Measurements from ENCODE around the gene SLC4A2. TPM values are rescaled to one million over a fixed set of nuclear protein-coding genes. Genes with fewer than 3 reads are reported as not detected.

SLC4A2 gene
- total and polyA plus RNA-seq, 7 donors, result 12.3 to 124 (median 84.6) TPM

- WGBS, 2 donors, result 8 to 36% methylated on average over 22 of the region's 22 CpGs
- TF ChIP-seq CTCF (IDR thresholded peaks at IDR 0.05), result peak in 1 of 4 experiments; percentile 24
- no peak for TF ChIP-seq EP300 (IDR thresholded peaks at IDR 0.05)
- peak overlapping the region in 1 of 4 donors; percentile 19 for H3K27ac ChIP-seq
- H3K4me3 ChIP-seq, result peak overlapping the region in 3 of 4 donors; percentile 40 to 48 (median 47)
- no peaks in the 10 kb centered on the region for H3K9me3 ChIP-seq
- H3K27me3 ChIP-seq, result no peaks in the 10 kb centered on the region
- no peak for DNase-seq
- H3K4me1 ChIP-seq, result peaks cover 0 to 26% (median 15%) of the 10 kb centered on the region in 4 donors
- intact Hi-C loops (cut with DNase I), result loop anchor here (2.0 kb wide), 1 partner anchor 177 kb away; no protein-coding TSS in a partner anchor
- H3K36me3 ChIP-seq, result peaks cover 27 to 64% (median 48%) of the 10 kb centered on the region in 4 donors
These were observed 66.1 kb downstream of the SLC4A2 start for GRCh38 chr7:151125470-151125845.

GRCh38 chr7:151125846-151126481 lies 66.6 kb downstream of the SLC4A2 start:
- peak overlapping the region in 1 of 4 donors; percentile 19 for H3K27ac ChIP-seq

More at GRCh38 chr7:151125846-151126481, 66.6 kb downstream of the SLC4A2 start:
- H3K36me3 ChIP-seq, result peaks cover 24 to 64% (median 48%) of the 10 kb centered on the region in 4 donors
- no peak for TF ChIP-seq POLR2A (IDR thresholded peaks at IDR 0.05)
- TF ChIP-seq CTCF (IDR thresholded peaks at IDR 0.05), result no peak
- no peak for TF ChIP-seq EP300 (IDR thresholded peaks at IDR 0.05)
- no peak for TF ChIP-seq POLR2AphosphoS5 (IDR thresholded peaks at IDR 0.05)
- intact Hi-C loops (cut with DNase I), result loop anchor here (2.0 kb wide), 1 partner anchor 177 kb away; no protein-coding TSS in a partner anchor
- 9 to 57% methylated on average over 58 of the region's 58 CpGs for WGBS, 2 donors
- H3K9me3 ChIP-seq, result no peaks in the 10 kb centered on the region
- peak overlapping the region in 3 of 4 donors; percentile 40 to 48 (median 47) for H3K4me3 ChIP-seq
- peaks cover 0 to 26% (median 15%) of the 10 kb centered on the region in 4 donors for H3K4me1 ChIP-seq
- no peaks in the 10 kb centered on the region for H3K27me3 ChIP-seq
- no peak for DNase-seq

Other genes with a start within 250 kb of the SLC4A2 start
- 1 to 10 TPM in 1 of 4 donors, not detected in 3; 1.4 TPM for gene AOC1, start 207.1 kb upstream of the SLC4A2 start, total RNA-seq
- 100 to 1,000 TPM in 1 of 3 donors, 10 to 100 TPM in 2; 30.6 to 155 (median 64.0) TPM for gene AOC1, start 207.1 kb upstream of the SLC4A2 start, polyA plus RNA-seq
- gene KCNH2, start 81.3 kb upstream of the SLC4A2 start, total RNA-seq, result 100 to 1,000 TPM in 1 of 4 donors, 10 to 100 TPM in 3; 40.6 to 107 (median 85.2) TPM
- gene KCNH2, start 81.3 kb upstream of the SLC4A2 start, polyA plus RNA-seq, result 1 to 10 TPM in 2 of 3 donors, under 1 TPM in 1; 0.46 to 7.3 (median 1.2) TPM
- gene NOS3, start 68.6 kb upstream of the SLC4A2 start, total RNA-seq, result 1 to 10 TPM; 1.3 to 7.2 (median 2.9) TPM
- gene NOS3, start 68.6 kb upstream of the SLC4A2 start, polyA plus RNA-seq, result 1 to 10 TPM in 2 of 3 donors, under 1 TPM in 1; 0.23 to 6.1 (median 1.2) TPM
- not detected for gene ATG9B, start 35.1 kb upstream of the SLC4A2 start, total RNA-seq
- gene ATG9B, start 35.1 kb upstream of the SLC4A2 start, polyA plus RNA-seq, result 1 to 10 TPM in 2 of 3 donors, not detected in 1; 1.2 to 1.6 TPM
- 10 to 100 TPM in 3 of 4 donors, 1 to 10 TPM in 1; 9.7 to 20.8 (median 19.5) TPM for gene ABCB8, start 31.1 kb upstream of the SLC4A2 start, total RNA-seq
- 10 to 100 TPM in 1 of 3 donors, 1 to 10 TPM in 2; 3.0 to 32.8 (median 5.3) TPM for gene ABCB8, start 31.1 kb upstream of the SLC4A2 start, polyA plus RNA-seq
- gene ASIC3, start 11.1 kb upstream of the SLC4A2 start, total RNA-seq, result 1 to 10 TPM; 1.8 to 8.6 (median 4.5) TPM
- gene ASIC3, start 11.1 kb upstream of the SLC4A2 start, polyA plus RNA-seq, result 1 to 10 TPM in 2 of 3 donors, under 1 TPM in 1; 0.46 to 3.1 (median 3.0) TPM
- gene CDK5, start 1.7 kb upstream of the SLC4A2 start, total RNA-seq, result 1 to 10 TPM; 6.9 to 8.3 (median 7.7) TPM
- 10 to 100 TPM in 1 of 3 donors, 1 to 10 TPM in 2; 6.0 to 10.6 (median 9.8) TPM for gene CDK5, start 1.7 kb upstream of the SLC4A2 start, polyA plus RNA-seq
- 10 to 100 TPM; 61.5 to 80.0 (median 69.9) TPM for gene FASTK, start 21.2 kb downstream of the SLC4A2 start, total RNA-seq
- gene FASTK, start 21.2 kb downstream of the SLC4A2 start, polyA plus RNA-seq, result 100 to 1,000 TPM in 1 of 3 donors, 10 to 100 TPM in 2; 61.3 to 124 (median 65.0) TPM
- 10 to 100 TPM; 33.4 to 48.9 (median 41.9) TPM for gene TMUB1, start 23.9 kb downstream of the SLC4A2 start, total RNA-seq
- gene TMUB1, start 23.9 kb downstream of the SLC4A2 start, polyA plus RNA-seq, result 10 to 100 TPM; 45.0 to 74.6 (median 47.4) TPM
- 10 to 100 TPM; 34.2 to 89.7 (median 40.9) TPM for gene AGAP3, start 26.9 kb downstream of the SLC4A2 start, total RNA-seq
- 10 to 100 TPM; 27.7 to 42.3 (median 33.6) TPM for gene AGAP3, start 26.9 kb downstream of the SLC4A2 start, polyA plus RNA-seq
- not detected for gene GBX1, start 108.1 kb downstream of the SLC4A2 start, total RNA-seq
- not detected for gene GBX1, start 108.1 kb downstream of the SLC4A2 start, polyA plus RNA-seq
- not detected for gene ASB10, start 127.7 kb downstream of the SLC4A2 start, total RNA-seq
- gene ASB10, start 127.7 kb downstream of the SLC4A2 start, polyA plus RNA-seq, result not detected
- not detected for gene H2BK1, start 150.9 kb downstream of the SLC4A2 start, total RNA-seq
- gene H2BK1, start 150.9 kb downstream of the SLC4A2 start, polyA plus RNA-seq, result not detected
- 10 to 100 TPM; 25.8 to 34.6 (median 30.2) TPM for gene ABCF2, start 167.6 kb downstream of the SLC4A2 start, total RNA-seq
- 10 to 100 TPM; 18.3 to 34.6 (median 19.8) TPM for gene ABCF2, start 167.6 kb downstream of the SLC4A2 start, polyA plus RNA-seq
- 10 to 100 TPM; 14.3 to 36.3 (median 18.9) TPM for gene CHPF2, start 172.9 kb downstream of the SLC4A2 start, total RNA-seq
- gene CHPF2, start 172.9 kb downstream of the SLC4A2 start, polyA plus RNA-seq, result 10 to 100 TPM in 1 of 3 donors, 1 to 10 TPM in 2; 5.4 to 27.9 (median 5.5) TPM
- gene SMARCD3, start 189.1 kb downstream of the SLC4A2 start, total RNA-seq, result 10 to 100 TPM; 38.8 to 63.1 (median 51.6) TPM
- gene SMARCD3, start 189.1 kb downstream of the SLC4A2 start, polyA plus RNA-seq, result 10 to 100 TPM in 1 of 3 donors, 1 to 10 TPM in 2; 4.2 to 15.6 (median 9.5) TPM